Colonic mucosa (tissue), 4 donors: ENCODE data around the gene CYSLTR1. TPM values are rescaled to one million over a fixed set of nuclear protein-coding genes. Genes with fewer than 3 reads are reported as not detected.
"Not testable (repeated sequence)": the region's sequence is repeated elsewhere in the genome, so short reads cannot be mapped to it uniquely, and the experiment has no call there.

ENCODE experiments used
- DNase-seq: peaks from one replicate; pipeline ENCODE4 v3.0.0-alpha.2; 2020
- H3K27ac ChIP-seq: fragments of 200-600 bp; one replicate; pipeline ENCODE4 v1.8.0; 2021
- H3K27me3 ChIP-seq: fragments of 200-600 bp; one replicate; pipeline ENCODE4 v1.8.0; 2021
- H3K36me3 ChIP-seq: fragments of 200-600 bp; one replicate; pipeline ENCODE4 v1.8.0; 2021
- H3K4me1 ChIP-seq: fragments of 200-600 bp; one replicate; pipeline ENCODE4 v1.8.0; 2021; ENCODE audit warnings: mild to moderate bottlenecking
- H3K4me3 ChIP-seq: fragments of 200-600 bp; one replicate; pipeline ENCODE4 v1.8.0; 2021
- H3K9ac ChIP-seq, 2 donors: one replicate each; pipeline ENCODE4 v1.7.0; 2013; ENCODE audit warnings: control low read depth in 2 of 2, low read depth in 2 of 2, low read length in 2 of 2
- H3K9me3 ChIP-seq: fragments of 200-600 bp; one replicate; pipeline ENCODE4 v1.8.0; 2021
- intact Hi-C: fragments of 100-400 bp; cut with DNase I; formaldehyde crosslinking; loops from one replicate; pipeline ENCODE4 v1.14.1; 2022
- total RNA-seq, 2 donors: library from RNA; stranded (reverse); fragmentation: NEBNext Ultra II Directional in 1 of 2; extraction: Animal tissue kit (Norgen Biotek cat#: 25700) in 1 of 2; gene quantifications; one replicate each; pipeline ENCODE4 v1.2.1, GENCODE V29; 2021
- TF ChIP-seq, protein P1 (sequence below): fragments of 200-600 bp; IDR thresholded peaks from one replicate; pipeline ENCODE4 v1.8.0; 2022; ENCODE audit warnings: antibody characterized with exemption, mild to moderate bottlenecking
- donor health status: healthy.
- donor health status: DM: no; HTN: no; CAD: no.
- donor health status: DM: no; HTN: no; CAD: no.

Gene CYSLTR1
- total RNA-seq, 2 donors from 2014 or later: 0.64 to 1.6 TPM

DNA sequence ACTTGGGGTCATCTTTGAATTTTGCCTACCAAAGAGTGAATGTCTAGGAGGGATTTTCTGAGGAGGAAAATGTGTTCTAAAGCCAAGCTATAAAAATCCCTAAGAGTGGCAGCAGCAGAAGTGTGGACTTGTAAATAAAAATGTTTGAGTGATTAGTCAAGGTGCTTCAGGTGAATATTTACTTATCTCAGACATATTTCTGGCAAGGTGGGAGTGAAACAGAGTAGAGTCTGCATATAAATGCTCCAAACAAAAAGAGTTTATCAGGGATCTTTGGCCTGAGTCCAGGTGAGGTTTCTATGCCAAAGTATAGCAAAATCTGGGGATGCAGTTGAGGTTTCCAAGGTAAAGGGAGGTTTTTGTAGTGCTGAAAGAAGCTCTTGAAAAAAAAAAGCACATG, 19.7 kb downstream of the CYSLTR1 start:
- Histone ChIP-seq H3K4me1 (no peaks in the 10 kb centered on the region), H3K36me3 (no peaks in the 10 kb centered on the region), H3K27me3 (no peaks in the 10 kb centered on the region), H3K9me3 (no peaks in the 10 kb centered on the region), H3K9ac (no peak overlapping the region), H3K27ac (no peak overlapping the region), H3K4me3 (no peak overlapping the region)
- TF ChIP-seq, protein P1, sequence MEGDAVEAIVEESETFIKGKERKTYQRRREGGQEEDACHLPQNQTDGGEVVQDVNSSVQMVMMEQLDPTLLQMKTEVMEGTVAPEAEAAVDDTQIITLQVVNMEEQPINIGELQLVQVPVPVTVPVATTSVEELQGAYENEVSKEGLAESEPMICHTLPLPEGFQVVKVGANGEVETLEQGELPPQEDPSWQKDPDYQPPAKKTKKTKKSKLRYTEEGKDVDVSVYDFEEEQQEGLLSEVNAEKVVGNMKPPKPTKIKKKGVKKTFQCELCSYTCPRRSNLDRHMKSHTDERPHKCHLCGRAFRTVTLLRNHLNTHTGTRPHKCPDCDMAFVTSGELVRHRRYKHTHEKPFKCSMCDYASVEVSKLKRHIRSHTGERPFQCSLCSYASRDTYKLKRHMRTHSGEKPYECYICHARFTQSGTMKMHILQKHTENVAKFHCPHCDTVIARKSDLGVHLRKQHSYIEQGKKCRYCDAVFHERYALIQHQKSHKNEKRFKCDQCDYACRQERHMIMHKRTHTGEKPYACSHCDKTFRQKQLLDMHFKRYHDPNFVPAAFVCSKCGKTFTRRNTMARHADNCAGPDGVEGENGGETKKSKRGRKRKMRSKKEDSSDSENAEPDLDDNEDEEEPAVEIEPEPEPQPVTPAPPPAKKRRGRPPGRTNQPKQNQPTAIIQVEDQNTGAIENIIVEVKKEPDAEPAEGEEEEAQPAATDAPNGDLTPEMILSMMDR: no peak
- intact Hi-C loops: no loop called here
- DNase-seq: no peak

DNA sequence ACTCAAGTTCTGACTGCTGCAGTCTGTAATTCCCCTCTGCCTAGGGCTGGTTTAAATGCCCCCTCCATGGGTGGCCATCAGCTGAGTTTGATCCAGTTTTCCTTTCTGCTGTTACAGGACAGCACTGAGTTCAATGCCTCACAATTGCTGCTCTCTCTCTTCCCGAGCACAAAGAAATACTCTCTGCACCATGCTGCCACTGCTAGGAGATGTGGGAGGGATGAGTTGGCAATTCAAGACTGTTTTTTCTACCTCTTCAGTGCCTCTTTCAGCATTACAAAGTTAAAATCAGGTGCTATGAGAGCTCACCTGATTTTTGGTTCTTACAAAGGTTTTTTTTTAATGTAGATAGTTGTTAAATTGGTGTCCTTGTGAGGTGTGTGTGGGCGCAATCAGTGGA, 24.3 kb downstream of the CYSLTR1 start:
- H3K27ac ChIP-seq: no peak overlapping the region
- no peaks in the 10 kb centered on the region for H3K4me1 ChIP-seq
- H3K9me3 ChIP-seq: peaks cover 4% of the 10 kb centered on the region
- H3K36me3 ChIP-seq: no peaks in the 10 kb centered on the region
- H3K4me3 ChIP-seq: no peak overlapping the region
- no peak overlapping the region for H3K9ac ChIP-seq
- intact Hi-C loops: no loop called here
- TF ChIP-seq, protein P1: no peak
- no peak for DNase-seq
- H3K27me3 ChIP-seq: no peaks in the 10 kb centered on the region

DNA sequence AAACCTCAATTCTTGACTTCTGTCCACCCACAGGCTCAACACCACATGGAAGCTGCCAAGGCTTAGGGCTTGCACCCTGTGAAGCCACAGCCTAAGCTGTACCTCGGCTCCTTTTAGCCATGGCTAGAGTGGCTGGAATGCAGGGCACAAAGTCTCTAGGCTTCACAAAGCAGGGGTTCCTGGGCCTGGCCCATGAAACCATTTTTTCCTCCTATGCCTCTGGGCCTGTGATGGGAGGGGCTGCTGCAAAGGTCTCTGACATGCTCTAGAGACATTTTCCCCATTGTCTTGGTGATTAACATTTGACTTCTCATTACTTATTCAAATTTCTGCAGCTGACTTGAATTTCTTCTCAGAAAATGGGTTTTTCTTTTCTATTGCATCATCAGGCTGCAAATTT, 26.5 kb downstream of the CYSLTR1 start:
- H3K27ac ChIP-seq, DNase-seq, H3K9me3 ChIP-seq, H3K4me3 ChIP-seq, intact Hi-C loops, H3K36me3 ChIP-seq, H3K9ac ChIP-seq, H3K4me1 ChIP-seq, H3K27me3 ChIP-seq: not testable (repeated sequence)

DNA sequence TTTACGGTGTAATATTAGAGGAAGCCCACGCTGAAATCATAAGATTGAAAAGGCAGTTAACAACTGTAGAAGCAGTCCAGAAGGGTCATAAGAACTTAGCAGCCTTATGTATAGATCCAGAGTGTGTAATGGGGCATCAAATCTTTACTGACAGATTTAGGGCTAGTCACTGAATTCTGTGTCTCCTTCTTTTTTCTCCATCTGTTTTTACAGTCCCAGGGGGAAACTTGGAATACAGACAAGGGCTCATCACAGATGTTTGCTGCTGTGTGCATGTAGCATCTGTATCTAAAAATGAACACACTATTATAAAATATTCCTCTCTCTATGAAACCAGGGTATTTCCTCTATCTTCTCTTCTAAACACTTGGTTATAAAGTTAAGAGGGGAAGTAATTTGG, 43.9 kb downstream of the CYSLTR1 start:
- Histone ChIP-seq H3K9ac (no peak overlapping the region), H3K9me3 (no peaks in the 10 kb centered on the region), H3K4me3 (no peak overlapping the region), H3K27me3 (no peaks in the 10 kb centered on the region), H3K27ac (no peak overlapping the region), H3K36me3 (no peaks in the 10 kb centered on the region), H3K4me1 (no peaks in the 10 kb centered on the region)
- no peak for DNase-seq
- intact Hi-C loops: no loop called here
- TF ChIP-seq, protein P1: no peak

DNA sequence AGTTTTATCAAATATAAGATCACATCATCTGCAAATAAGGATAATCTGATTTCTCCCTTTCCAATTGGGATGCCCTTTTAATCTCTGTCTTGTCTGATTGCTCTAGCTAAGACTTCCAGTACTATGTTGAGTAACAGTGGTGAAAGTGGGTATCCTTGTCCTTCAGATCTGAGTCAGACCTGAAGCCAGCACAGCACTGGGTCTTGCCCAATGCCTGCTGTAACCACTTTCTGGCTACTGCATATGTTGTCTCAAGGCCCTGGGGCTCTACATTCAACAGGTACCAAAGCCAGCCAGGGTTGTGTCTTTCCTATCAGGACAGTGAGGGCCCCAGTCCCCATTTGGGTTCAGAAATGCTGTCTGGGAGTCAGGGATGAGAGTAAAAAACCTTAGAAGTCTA, 90.3 kb downstream of the CYSLTR1 start:
- no peak for DNase-seq

DNA sequence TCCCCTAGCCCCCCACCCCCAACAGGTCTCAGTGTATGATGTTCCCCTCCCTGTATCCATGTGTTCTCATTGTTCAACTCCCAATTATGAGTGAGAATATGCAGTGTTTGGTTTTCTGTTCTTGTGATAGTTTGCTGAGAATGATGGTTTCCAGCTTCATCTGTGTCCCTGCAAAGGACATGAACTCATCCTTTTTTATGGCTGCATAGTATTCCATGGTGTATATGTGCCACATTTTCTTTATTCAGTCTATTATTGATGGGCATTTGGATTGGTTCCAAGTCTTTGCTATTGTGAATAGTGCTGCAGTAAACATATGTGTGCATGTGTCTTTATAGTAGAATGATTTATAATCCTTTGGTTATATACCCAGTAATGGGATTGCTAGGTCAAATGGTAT, 101.4 kb downstream of the CYSLTR1 start:
- H3K4me3 ChIP-seq, H3K9ac ChIP-seq, H3K9me3 ChIP-seq, H3K36me3 ChIP-seq, DNase-seq, intact Hi-C loops, H3K27me3 ChIP-seq, H3K27ac ChIP-seq, H3K4me1 ChIP-seq: not testable (repeated sequence)

More for the DNA sequence above, 90.3 kb downstream of the CYSLTR1 start:
- H3K4me1 ChIP-seq: no peaks in the 10 kb centered on the region
- no peaks in the 10 kb centered on the region for H3K36me3 ChIP-seq
- TF ChIP-seq, protein P1: no peak
- no peaks in the 10 kb centered on the region for H3K27me3 ChIP-seq
- no peak overlapping the region for H3K4me3 ChIP-seq
- no peaks in the 10 kb centered on the region for H3K9me3 ChIP-seq
- no peak overlapping the region for H3K9ac ChIP-seq
- intact Hi-C loops: no loop called here
- H3K27ac ChIP-seq: no peak overlapping the region

Other genes starting within 250 kb of the CYSLTR1 start
- gene PGK1, start 223.4 kb downstream of the CYSLTR1 start, total RNA-seq: 100 to 1,000 TPM; 500 to 706 TPM
- gene TAF9B, start 188.0 kb downstream of the CYSLTR1 start, total RNA-seq: 1 to 10 TPM; 5.8 to 6.3 TPM